ENCODE data around the gene NFATC3. TPM values are rescaled to one million over a fixed set of nuclear protein-coding genes. Genes with fewer than 3 reads are reported as not detected.

The NFATC3 gene
- total and polyA plus RNA-seq, 2 of the 8 experiments (the other 6 are each of a cell fraction or from before 2014, with no cell fraction given) = 17.6 to 34.5 TPM

GRCh38 chr16:68274441-68274840 lies 189.3 kb downstream of the NFATC3 start (continued):
- TF ChIP-seq SAP30 (IDR thresholded peaks at IDR 0.05; ENCODE audit: insufficient read depth, insufficient replicate concordance, low read length) (no peak), CTBP2 (IDR thresholded peaks at IDR 0.05; ENCODE audit: borderline replicate concordance, insufficient read depth, insufficient read length, low read length) (no peak), EGR1 (IDR thresholded peaks at IDR 0.05; ENCODE audit: borderline replicate concordance, low read depth, low read length) (no peak), USF2 (IDR thresholded peaks at IDR 0.05; ENCODE audit: low read length) (no peak), FOSL1 (IDR thresholded peaks at IDR 0.05; ENCODE audit: insufficient read depth, low read depth, low read length) (no peak)
- TF ChIP-seq, protein P1, sequence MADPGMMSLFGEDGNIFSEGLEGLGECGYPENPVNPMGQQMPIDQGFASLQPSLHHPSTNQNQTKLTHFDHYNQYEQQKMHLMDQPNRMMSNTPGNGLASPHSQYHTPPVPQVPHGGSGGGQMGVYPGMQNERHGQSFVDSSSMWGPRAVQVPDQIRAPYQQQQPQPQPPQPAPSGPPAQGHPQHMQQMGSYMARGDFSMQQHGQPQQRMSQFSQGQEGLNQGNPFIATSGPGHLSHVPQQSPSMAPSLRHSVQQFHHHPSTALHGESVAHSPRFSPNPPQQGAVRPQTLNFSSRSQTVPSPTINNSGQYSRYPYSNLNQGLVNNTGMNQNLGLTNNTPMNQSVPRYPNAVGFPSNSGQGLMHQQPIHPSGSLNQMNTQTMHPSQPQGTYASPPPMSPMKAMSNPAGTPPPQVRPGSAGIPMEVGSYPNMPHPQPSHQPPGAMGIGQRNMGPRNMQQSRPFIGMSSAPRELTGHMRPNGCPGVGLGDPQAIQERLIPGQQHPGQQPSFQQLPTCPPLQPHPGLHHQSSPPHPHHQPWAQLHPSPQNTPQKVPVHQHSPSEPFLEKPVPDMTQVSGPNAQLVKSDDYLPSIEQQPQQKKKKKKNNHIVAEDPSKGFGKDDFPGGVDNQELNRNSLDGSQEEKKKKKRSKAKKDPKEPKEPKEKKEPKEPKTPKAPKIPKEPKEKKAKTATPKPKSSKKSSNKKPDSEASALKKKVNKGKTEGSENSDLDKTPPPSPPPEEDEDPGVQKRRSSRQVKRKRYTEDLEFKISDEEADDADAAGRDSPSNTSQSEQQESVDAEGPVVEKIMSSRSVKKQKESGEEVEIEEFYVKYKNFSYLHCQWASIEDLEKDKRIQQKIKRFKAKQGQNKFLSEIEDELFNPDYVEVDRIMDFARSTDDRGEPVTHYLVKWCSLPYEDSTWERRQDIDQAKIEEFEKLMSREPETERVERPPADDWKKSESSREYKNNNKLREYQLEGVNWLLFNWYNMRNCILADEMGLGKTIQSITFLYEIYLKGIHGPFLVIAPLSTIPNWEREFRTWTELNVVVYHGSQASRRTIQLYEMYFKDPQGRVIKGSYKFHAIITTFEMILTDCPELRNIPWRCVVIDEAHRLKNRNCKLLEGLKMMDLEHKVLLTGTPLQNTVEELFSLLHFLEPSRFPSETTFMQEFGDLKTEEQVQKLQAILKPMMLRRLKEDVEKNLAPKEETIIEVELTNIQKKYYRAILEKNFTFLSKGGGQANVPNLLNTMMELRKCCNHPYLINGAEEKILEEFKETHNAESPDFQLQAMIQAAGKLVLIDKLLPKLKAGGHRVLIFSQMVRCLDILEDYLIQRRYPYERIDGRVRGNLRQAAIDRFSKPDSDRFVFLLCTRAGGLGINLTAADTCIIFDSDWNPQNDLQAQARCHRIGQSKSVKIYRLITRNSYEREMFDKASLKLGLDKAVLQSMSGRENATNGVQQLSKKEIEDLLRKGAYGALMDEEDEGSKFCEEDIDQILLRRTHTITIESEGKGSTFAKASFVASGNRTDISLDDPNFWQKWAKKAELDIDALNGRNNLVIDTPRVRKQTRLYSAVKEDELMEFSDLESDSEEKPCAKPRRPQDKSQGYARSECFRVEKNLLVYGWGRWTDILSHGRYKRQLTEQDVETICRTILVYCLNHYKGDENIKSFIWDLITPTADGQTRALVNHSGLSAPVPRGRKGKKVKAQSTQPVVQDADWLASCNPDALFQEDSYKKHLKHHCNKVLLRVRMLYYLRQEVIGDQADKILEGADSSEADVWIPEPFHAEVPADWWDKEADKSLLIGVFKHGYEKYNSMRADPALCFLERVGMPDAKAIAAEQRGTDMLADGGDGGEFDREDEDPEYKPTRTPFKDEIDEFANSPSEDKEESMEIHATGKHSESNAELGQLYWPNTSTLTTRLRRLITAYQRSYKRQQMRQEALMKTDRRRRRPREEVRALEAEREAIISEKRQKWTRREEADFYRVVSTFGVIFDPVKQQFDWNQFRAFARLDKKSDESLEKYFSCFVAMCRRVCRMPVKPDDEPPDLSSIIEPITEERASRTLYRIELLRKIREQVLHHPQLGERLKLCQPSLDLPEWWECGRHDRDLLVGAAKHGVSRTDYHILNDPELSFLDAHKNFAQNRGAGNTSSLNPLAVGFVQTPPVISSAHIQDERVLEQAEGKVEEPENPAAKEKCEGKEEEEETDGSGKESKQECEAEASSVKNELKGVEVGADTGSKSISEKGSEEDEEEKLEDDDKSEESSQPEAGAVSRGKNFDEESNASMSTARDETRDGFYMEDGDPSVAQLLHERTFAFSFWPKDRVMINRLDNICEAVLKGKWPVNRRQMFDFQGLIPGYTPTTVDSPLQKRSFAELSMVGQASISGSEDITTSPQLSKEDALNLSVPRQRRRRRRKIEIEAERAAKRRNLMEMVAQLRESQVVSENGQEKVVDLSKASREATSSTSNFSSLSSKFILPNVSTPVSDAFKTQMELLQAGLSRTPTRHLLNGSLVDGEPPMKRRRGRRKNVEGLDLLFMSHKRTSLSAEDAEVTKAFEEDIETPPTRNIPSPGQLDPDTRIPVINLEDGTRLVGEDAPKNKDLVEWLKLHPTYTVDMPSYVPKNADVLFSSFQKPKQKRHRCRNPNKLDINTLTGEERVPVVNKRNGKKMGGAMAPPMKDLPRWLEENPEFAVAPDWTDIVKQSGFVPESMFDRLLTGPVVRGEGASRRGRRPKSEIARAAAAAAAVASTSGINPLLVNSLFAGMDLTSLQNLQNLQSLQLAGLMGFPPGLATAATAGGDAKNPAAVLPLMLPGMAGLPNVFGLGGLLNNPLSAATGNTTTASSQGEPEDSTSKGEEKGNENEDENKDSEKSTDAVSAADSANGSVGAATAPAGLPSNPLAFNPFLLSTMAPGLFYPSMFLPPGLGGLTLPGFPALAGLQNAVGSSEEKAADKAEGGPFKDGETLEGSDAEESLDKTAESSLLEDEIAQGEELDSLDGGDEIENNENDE (IDR thresholded peaks at IDR 0.05; ENCODE audit: insufficient replicate concordance, low read length) = no peak

All from H1 (cell line).